ENCODE measurements around the gene TRIM2.
A peak's percentile ranks its signal among the peaks of the same experiment; 100 is the strongest.

The TRIM2 gene

GRCh38 chr4:153261914-153262313 is 57.7 kb downstream of the TRIM2 start:
- Histone ChIP-seq H2AK5ac (ENCODE audit: low read length) (no peak overlapping the region), H3K9me3 (ENCODE audit: insufficient read depth, low read depth, low read length) (no peaks in the 10 kb centered on the region), H3K27ac (ENCODE audit: low read depth, low read length) (no peak overlapping the region), H3K14ac (ENCODE audit: low read length) (no peak overlapping the region), H3K9ac (ENCODE audit: low read length) (no peak overlapping the region), H2BK120ac (ENCODE audit: insufficient read depth, low read length, poor library complexity) (no peak overlapping the region), H3K4me1 (ENCODE audit: control insufficient read depth in 1 of 2, insufficient read depth in 2 of 2, low read length in 2 of 2) (peaks cover 3 to 7% of the 10 kb centered on the region in 2 experiments), H3K27me3 (ENCODE audit: insufficient read depth, low read length) (no peaks in the 10 kb centered on the region), H2BK5ac (ENCODE audit: low read depth, low read length, poor library complexity) (no peak overlapping the region), H3K4me3 (ENCODE audit: low read depth, low read length) (no peak overlapping the region), H3K4ac (ENCODE audit: low read depth, low read length) (no peak overlapping the region), H3K23ac (ENCODE audit: low read length) (no peak overlapping the region), H4K91ac (ENCODE audit: low read depth, low read length) (no peak overlapping the region), H3K79me2 (ENCODE audit: control insufficient read depth, insufficient read depth, low read length, poor library complexity) (no peaks in the 10 kb centered on the region), H4K8ac (ENCODE audit: low read depth, low read length) (no peak overlapping the region), H2BK12ac (ENCODE audit: low read length) (no peak overlapping the region), H3K79me1 (ENCODE audit: low read length) (no peaks in the 10 kb centered on the region), H3K4me2 (ENCODE audit: low read length) (no peak overlapping the region), H3K18ac (ENCODE audit: low read length) (no peak overlapping the region), H4K12ac (ENCODE audit: low read depth, low read length) (no peak overlapping the region), H2AFZ (ENCODE audit: insufficient read depth, low read length, poor library complexity) (no peak overlapping the region), H3K36me3 (ENCODE audit: control insufficient read depth in 1 of 2, insufficient read depth in 2 of 2, low read length in 2 of 2) (no peaks in the 10 kb centered on the region)
- no peak for DNase-seq
- WGBS (ENCODE audit: extremely low coverage, insufficient coverage, insufficient read length): no CpG with 5 or more reads among the region's 2 CpGs

- H2BK12ac ChIP-seq (ENCODE audit: low read length): no peak overlapping the region
- no peaks in the 10 kb centered on the region for H3K27me3 ChIP-seq (ENCODE audit: insufficient read depth, low read length)
- H3K4me1 ChIP-seq (ENCODE audit: control insufficient read depth in 1 of 2, insufficient read depth in 2 of 2, low read length in 2 of 2): peaks cover 0 to 3% of the 10 kb centered on the region in 2 experiments
- H3K9me3 ChIP-seq (ENCODE audit: insufficient read depth, low read depth, low read length): no peaks in the 10 kb centered on the region
- no peaks in the 10 kb centered on the region for H3K36me3 ChIP-seq (ENCODE audit: control insufficient read depth in 1 of 2, insufficient read depth in 2 of 2, low read length in 2 of 2)
- no peak overlapping the region for H4K91ac ChIP-seq (ENCODE audit: low read depth, low read length)
- no peak overlapping the region for H4K12ac ChIP-seq (ENCODE audit: low read depth, low read length)
- no peak overlapping the region for H2AK5ac ChIP-seq (ENCODE audit: low read length)
- H3K4me2 ChIP-seq (ENCODE audit: low read length): no peak overlapping the region
- no peak overlapping the region for H3K4me3 ChIP-seq (ENCODE audit: low read depth, low read length)
- WGBS (ENCODE audit: extremely low coverage, insufficient coverage, insufficient read length): no CpG with 5 or more reads among the region's 9 CpGs
- no peaks in the 10 kb centered on the region for H3K79me1 ChIP-seq (ENCODE audit: low read length)
- no peak overlapping the region for H3K9ac ChIP-seq (ENCODE audit: low read length)
- H2AFZ ChIP-seq (ENCODE audit: insufficient read depth, low read length, poor library complexity): no peak overlapping the region
- no peak overlapping the region for H2BK120ac ChIP-seq (ENCODE audit: insufficient read depth, low read length, poor library complexity)
- DNase-seq: no peak
- no peak overlapping the region for H2BK5ac ChIP-seq (ENCODE audit: low read depth, low read length, poor library complexity)
- H3K14ac ChIP-seq (ENCODE audit: low read length): no peak overlapping the region
- H3K18ac ChIP-seq (ENCODE audit: low read length): no peak overlapping the region
- no peak overlapping the region for H3K27ac ChIP-seq (ENCODE audit: low read depth, low read length)
- H4K8ac ChIP-seq (ENCODE audit: low read depth, low read length): no peak overlapping the region
- no peak overlapping the region for H3K4ac ChIP-seq (ENCODE audit: low read depth, low read length)
- no peaks in the 10 kb centered on the region for H3K79me2 ChIP-seq (ENCODE audit: control insufficient read depth, insufficient read depth, low read length, poor library complexity)
- H3K23ac ChIP-seq (ENCODE audit: low read length): no peak overlapping the region
Observed at GRCh38 chr4:153265306-153266047, 61.2 kb downstream of the TRIM2 start.

- H3K79me2 ChIP-seq (ENCODE audit: control insufficient read depth, insufficient read depth, low read length, poor library complexity): no peaks in the 10 kb centered on the region
- H2AK5ac ChIP-seq (ENCODE audit: low read length): no peak overlapping the region
- no peak overlapping the region for H4K91ac ChIP-seq (ENCODE audit: low read depth, low read length)
- H2AFZ ChIP-seq (ENCODE audit: insufficient read depth, low read length, poor library complexity): no peak overlapping the region
- no peak overlapping the region for H2BK12ac ChIP-seq (ENCODE audit: low read length)
- no peak overlapping the region for H2BK5ac ChIP-seq (ENCODE audit: low read depth, low read length, poor library complexity)
- no peak overlapping the region for H3K27ac ChIP-seq (ENCODE audit: low read depth, low read length)
- no peak overlapping the region for H3K14ac ChIP-seq (ENCODE audit: low read length)
- no peak overlapping the region for H3K4me3 ChIP-seq (ENCODE audit: low read depth, low read length)
- no peak overlapping the region for H4K12ac ChIP-seq (ENCODE audit: low read depth, low read length)
- no peak overlapping the region for H3K9ac ChIP-seq (ENCODE audit: low read length)
- no peak overlapping the region for H3K23ac ChIP-seq (ENCODE audit: low read length)
- no peak overlapping the region for H2BK120ac ChIP-seq (ENCODE audit: insufficient read depth, low read length, poor library complexity)
- H3K27me3 ChIP-seq (ENCODE audit: insufficient read depth, low read length): no peaks in the 10 kb centered on the region
- H3K4ac ChIP-seq (ENCODE audit: low read depth, low read length): no peak overlapping the region
- no peaks in the 10 kb centered on the region for H3K79me1 ChIP-seq (ENCODE audit: low read length)
- no peaks in the 10 kb centered on the region for H3K9me3 ChIP-seq (ENCODE audit: insufficient read depth, low read depth, low read length)
- no CpG with 5 or more reads among the region's 3 CpGs for WGBS (ENCODE audit: extremely low coverage, insufficient coverage, insufficient read length)
- H4K8ac ChIP-seq (ENCODE audit: low read depth, low read length): no peak overlapping the region
- no peak overlapping the region for H3K18ac ChIP-seq (ENCODE audit: low read length)
- no peaks in the 10 kb centered on the region for H3K36me3 ChIP-seq (ENCODE audit: control insufficient read depth in 1 of 2, insufficient read depth in 2 of 2, low read length in 2 of 2)
- no peak overlapping the region for H3K4me2 ChIP-seq (ENCODE audit: low read length)
- no peak for DNase-seq
- H3K4me1 ChIP-seq (ENCODE audit: control insufficient read depth in 1 of 2, insufficient read depth in 2 of 2, low read length in 2 of 2): peaks cover 0 to 3% of the 10 kb centered on the region in 2 experiments
Observed at GRCh38 chr4:153266988-153267387, 62.7 kb downstream of the TRIM2 start.

DNA sequence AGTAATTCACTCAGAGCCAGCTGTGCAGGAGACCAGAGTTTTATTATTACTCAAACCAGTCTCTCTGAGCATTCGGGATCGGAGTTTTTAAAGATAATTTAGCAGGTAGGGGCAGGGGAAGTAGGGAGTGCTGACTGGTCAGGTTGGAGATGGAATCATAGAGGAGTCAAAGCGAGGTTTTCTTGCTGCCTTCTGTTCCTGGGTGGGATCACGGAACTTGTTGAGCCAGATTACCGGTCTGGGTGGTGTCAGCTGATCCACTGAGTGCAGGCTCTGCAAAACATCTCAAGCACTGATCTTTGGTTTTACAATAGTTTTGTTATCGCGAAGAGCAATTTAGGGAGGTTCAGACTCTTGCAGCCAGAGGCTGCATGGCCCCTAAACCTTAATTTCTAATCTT is 63.6 kb downstream of the TRIM2 start:
- WGBS (ENCODE audit: extremely low coverage, insufficient coverage, insufficient read length): no CpG with 5 or more reads among the region's 7 CpGs
- H3K4me1 ChIP-seq (ENCODE audit: control insufficient read depth in 1 of 2, insufficient read depth in 2 of 2, low read length in 2 of 2): peaks cover 0 to 3% of the 10 kb centered on the region in 2 experiments
- H3K9ac ChIP-seq (ENCODE audit: low read length): no peak overlapping the region
- H3K79me2 ChIP-seq (ENCODE audit: control insufficient read depth, insufficient read depth, low read length, poor library complexity): no peaks in the 10 kb centered on the region
- no peak overlapping the region for H2AK5ac ChIP-seq (ENCODE audit: low read length)
- H4K8ac ChIP-seq (ENCODE audit: low read depth, low read length): no peak overlapping the region
- H3K18ac ChIP-seq (ENCODE audit: low read length): no peak overlapping the region
- no peak overlapping the region for H2BK12ac ChIP-seq (ENCODE audit: low read length)
- H3K4me3 ChIP-seq (ENCODE audit: low read depth, low read length): no peak overlapping the region
- H3K14ac ChIP-seq (ENCODE audit: low read length): no peak overlapping the region
- H3K27ac ChIP-seq (ENCODE audit: low read depth, low read length): no peak overlapping the region
- no peak overlapping the region for H2BK5ac ChIP-seq (ENCODE audit: low read depth, low read length, poor library complexity)
- DNase-seq: no peak
- H3K79me1 ChIP-seq (ENCODE audit: low read length): no peaks in the 10 kb centered on the region
- no peaks in the 10 kb centered on the region for H3K9me3 ChIP-seq (ENCODE audit: insufficient read depth, low read depth, low read length)
- H4K91ac ChIP-seq (ENCODE audit: low read depth, low read length): no peak overlapping the region
- no peak overlapping the region for H3K4ac ChIP-seq (ENCODE audit: low read depth, low read length)
- H3K23ac ChIP-seq (ENCODE audit: low read length): no peak overlapping the region
- no peaks in the 10 kb centered on the region for H3K27me3 ChIP-seq (ENCODE audit: insufficient read depth, low read length)
- H4K12ac ChIP-seq (ENCODE audit: low read depth, low read length): no peak overlapping the region
- peak overlapping the region; percentile 24 for H3K4me2 ChIP-seq (ENCODE audit: low read length)
- no peak overlapping the region for H2AFZ ChIP-seq (ENCODE audit: insufficient read depth, low read length, poor library complexity)
- H2BK120ac ChIP-seq (ENCODE audit: insufficient read depth, low read length, poor library complexity): no peak overlapping the region
- no peaks in the 10 kb centered on the region for H3K36me3 ChIP-seq (ENCODE audit: control insufficient read depth in 1 of 2, insufficient read depth in 2 of 2, low read length in 2 of 2)

Measured in trophoblast cell (in vitro differentiated cells and primary cell).